SH-SY5Y (cell line): ENCODE data around the gene CAPS.

Experiments
- GATA2 ChIP-seq: IDR thresholded peaks from 2 replicates; pipeline ENCODE4 v1.6.1; 2011; ENCODE audit warnings: mild to moderate bottlenecking, low read depth, low read length
- GATA3 ChIP-seq: IDR thresholded peaks from 2 replicates; pipeline ENCODE4 v1.6.1; 2011; ENCODE audit warnings: low read depth, mild to moderate bottlenecking, low read length, moderate library complexity

DNA sequence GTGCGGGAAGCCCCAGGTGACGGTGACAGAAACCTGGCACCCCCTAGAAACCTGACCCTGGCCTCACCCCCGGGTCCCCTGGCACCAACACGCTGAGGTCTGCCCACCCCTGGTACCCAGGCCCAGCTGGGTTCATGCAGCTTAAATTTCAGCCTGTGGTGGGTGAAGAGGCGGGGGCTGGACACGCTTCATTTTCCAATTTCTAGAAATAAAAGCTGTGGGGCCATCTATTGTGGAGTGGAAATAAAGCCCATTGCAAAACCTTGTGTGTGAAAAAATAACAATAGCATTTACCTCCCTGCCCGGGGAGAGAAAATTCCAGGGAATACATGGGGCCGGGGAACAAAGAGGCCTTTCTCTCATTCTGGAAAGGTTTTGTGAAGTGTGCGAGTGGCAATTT lies 36.2 kb upstream of the CAPS start:
- no peak for TF ChIP-seq GATA2
- no peak for TF ChIP-seq GATA3
